PFSK-1 (cell line): ENCODE measurements around the gene PBX4.

ENCODE experiments used
- FOXP2 ChIP-seq: optimal IDR thresholded peaks from 2 replicates; pipeline ENCODE3; 2011; ENCODE audit warnings: borderline replicate concordance, control low read depth, inconsistent platforms; ENCODE audit not compliant: insufficient read depth; ENCODE audit errors: extremely low read length, extremely low read depth
- POLR2AphosphoS5 ChIP-seq: IDR thresholded peaks from 2 replicates; pipeline ENCODE4 v1.6.1; 2012; ENCODE audit warnings: low read depth, mild to moderate bottlenecking, control low read depth, low read length, moderate library complexity
- REST ChIP-seq, 2 experiments: IDR thresholded peaks; 2 replicates each; pipeline versions ENCODE4 v1.6.1 to v1.8.0; 2011 to 2012; ENCODE audit warnings: low read depth in 2 of 2, low read length in 2 of 2, control low read depth in 1 of 2, inconsistent platforms in 1 of 2, mild to moderate bottlenecking in 1 of 2, moderate library complexity in 1 of 2; ENCODE audit not compliant: insufficient read depth in 1 of 2
- SIN3A ChIP-seq: IDR thresholded peaks from 2 replicates; pipeline ENCODE4 v1.6.1; 2012; ENCODE audit warnings: mild to moderate bottlenecking, low read length, moderate library complexity, borderline replicate concordance; ENCODE audit not compliant: insufficient read depth
- TAF1 ChIP-seq: IDR thresholded peaks from 2 replicates; pipeline ENCODE4 v1.6.1; 2012; ENCODE audit warnings: low read length, control low read depth, borderline replicate concordance; ENCODE audit not compliant: insufficient read depth

Gene PBX4

GRCh38 chr19:19579533-19580361 lies 38.7 kb downstream of the PBX4 start:
- no peak for TF ChIP-seq REST (IDR thresholded peaks at IDR 0.05; ENCODE audit: insufficient read depth in 1 of 2, low read depth in 2 of 2, low read length in 2 of 2)
- TF ChIP-seq SIN3A, result no peak
- TF ChIP-seq FOXP2, result no peak
- no peak for TF ChIP-seq POLR2AphosphoS5

DNA sequence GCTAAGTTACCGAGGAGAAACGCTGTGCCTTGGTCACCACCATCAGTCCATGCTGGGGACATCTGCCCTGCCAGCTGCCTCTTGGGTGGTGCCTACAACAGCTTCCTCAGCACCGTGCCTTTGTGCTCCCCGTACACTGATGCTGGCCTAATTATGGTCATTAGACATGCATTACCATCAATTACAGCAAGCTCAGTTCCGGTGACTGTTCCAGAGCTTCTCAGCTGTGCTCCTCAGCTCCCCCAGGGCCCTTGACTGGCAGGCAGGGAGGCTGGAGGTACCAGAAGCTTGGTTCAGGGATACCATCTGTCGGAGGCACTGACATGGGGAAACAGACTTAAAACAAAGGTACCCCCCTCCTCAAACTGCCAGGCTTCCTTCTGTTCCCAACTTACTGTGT lies 40.2 kb downstream of the PBX4 start:
- no peak for TF ChIP-seq REST (IDR thresholded peaks at IDR 0.05; ENCODE audit: insufficient read depth in 1 of 2, low read depth in 2 of 2, low read length in 2 of 2)

DNA sequence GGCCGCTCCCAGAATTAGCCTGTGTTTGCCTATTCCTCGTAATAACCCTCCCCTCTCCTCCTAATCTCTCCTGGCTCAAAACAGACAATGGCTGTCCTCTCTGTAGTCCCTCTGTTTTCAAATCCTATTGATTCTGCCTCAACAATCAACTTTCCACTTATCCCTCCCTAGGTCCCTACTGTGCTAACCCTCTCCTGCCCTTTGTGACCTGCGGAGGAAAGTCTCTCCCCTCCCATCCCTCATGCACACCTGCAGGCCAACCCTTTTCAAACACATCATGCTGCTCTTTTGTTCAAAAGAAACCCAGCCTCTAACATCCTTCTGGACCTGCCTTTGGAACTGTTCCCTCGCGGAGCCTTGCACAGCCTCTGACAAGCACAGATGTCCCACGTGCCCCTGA lies 43.1 kb downstream of the PBX4 start:
- no peak for TF ChIP-seq POLR2AphosphoS5
- TF ChIP-seq TAF1, result no peak
- no peak for TF ChIP-seq REST (IDR thresholded peaks at IDR 0.05; ENCODE audit: insufficient read depth in 1 of 2, low read depth in 2 of 2, low read length in 2 of 2)
- no peak for TF ChIP-seq FOXP2
- TF ChIP-seq SIN3A, result no peak

DNA sequence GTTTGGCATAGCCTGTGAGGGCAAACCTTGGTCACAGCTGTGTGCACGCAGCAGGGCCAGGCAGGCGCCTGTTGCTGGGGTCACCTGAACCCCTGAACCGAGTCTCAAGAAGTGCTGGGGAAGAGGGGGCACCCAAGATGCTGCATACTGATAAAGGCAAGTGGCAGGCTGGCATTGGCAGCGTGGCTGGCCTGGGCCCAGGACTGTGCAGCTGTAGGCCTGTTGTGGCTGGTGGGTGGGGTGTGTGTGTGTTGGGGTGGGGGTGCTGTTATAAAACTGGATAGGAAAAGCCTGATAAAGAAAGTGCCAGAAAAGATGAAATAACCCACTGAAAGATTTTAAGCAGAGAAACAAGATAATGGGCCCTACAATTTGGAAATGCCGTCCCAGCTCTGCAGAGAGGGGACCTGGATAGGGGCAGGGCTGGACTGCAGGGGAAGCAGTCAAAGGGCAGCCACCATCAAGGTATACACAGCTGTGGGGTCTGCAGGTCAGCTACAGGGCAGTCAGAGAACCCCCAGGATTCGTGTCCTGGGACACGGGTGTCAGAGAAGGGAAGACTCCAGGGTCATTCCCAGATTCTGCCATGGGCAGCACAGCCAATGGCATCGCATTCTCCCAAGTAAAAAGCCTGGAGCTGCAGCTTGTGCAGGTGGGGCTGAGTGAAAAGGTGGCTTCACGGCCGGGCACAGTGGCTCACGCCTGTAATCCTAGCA lies 47.3 kb downstream of the PBX4 start:
- TF ChIP-seq POLR2AphosphoS5, result no peak
- TF ChIP-seq FOXP2, result no peak
- TF ChIP-seq TAF1, result no peak
- no peak for TF ChIP-seq SIN3A
- no peak for TF ChIP-seq REST (IDR thresholded peaks at IDR 0.05; ENCODE audit: insufficient read depth in 1 of 2, low read depth in 2 of 2, low read length in 2 of 2)
